GM18520 (cell line): ENCODE data around the gene TBX20.

Experiments
- ATAC-seq: cut with Tn5 transposase; IDR thresholded peaks from one replicate; pipeline ENCODE4 v1.9.1; 2021; ENCODE audit not compliant: unreplicated experiment

TBX20 gene, protein sequence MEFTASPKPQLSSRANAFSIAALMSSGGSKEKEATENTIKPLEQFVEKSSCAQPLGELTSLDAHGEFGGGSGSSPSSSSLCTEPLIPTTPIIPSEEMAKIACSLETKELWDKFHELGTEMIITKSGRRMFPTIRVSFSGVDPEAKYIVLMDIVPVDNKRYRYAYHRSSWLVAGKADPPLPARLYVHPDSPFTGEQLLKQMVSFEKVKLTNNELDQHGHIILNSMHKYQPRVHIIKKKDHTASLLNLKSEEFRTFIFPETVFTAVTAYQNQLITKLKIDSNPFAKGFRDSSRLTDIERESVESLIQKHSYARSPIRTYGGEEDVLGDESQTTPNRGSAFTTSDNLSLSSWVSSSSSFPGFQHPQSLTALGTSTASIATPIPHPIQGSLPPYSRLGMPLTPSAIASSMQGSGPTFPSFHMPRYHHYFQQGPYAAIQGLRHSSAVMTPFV

DNA sequence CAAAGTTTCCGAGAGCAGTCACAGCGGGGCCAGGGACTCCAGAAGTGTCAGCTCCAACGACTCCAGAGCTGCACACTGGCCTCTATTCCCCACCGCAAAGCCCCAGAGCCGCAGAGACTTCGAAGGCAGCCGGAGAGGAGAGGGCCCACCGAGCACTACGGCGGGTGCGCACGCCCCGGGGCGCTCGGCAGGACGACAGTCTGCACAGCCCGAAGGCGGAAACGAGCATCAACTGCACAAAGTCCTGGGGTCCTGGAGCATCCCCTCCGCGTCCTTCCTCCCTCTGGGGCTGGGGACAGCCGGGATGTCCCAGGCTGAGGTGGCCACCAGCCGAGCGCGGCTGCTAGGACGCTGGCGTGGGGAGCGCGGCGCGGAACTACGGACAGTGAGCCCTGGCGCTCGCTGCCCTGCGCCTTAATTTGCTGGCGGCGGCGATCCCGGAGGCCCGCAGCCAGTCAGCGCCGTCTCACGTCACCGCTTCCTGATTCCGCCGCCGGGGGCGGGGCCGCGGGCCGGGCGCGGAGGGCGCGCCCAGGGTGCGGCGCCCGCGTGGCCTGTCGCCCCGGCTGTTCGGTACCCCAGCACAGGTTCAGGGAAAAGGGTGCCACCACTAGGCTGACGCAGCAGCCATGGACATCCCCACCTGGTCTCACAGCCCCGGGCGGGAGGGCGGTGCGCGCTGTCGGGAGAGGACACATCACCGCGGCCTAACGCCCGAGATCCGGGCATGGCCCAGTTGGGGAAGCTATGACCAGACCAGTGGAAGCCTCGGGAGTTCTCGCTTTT is at the start of gene TBX20:
TBX20 (minus strand) TSS at position 391 of the 786 bp plus-strand sequence. CDS start 480 bp downstream, outside the sequence.
- ATAC-seq, result no peak

DNA sequence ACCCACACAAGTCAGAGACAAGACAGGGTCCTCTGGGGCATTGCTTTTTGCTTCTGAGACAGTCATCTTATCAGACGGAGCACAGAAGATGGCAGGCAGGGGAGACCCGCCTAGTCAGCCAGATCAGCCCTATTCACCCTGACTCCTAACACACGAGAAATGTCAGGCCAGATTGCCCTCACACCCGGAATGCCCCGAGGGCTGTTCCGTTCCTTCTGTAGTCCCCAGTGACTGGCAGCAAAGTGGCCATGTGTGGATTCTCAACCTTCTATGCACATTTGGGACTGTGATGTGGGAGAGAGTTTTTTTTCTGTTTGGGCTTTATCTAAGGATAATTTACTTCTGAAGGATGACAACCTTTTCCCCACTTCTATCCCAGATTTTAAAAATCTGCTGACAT is 35.5 kb upstream of the TBX20 start:
- no peak for ATAC-seq

DNA sequence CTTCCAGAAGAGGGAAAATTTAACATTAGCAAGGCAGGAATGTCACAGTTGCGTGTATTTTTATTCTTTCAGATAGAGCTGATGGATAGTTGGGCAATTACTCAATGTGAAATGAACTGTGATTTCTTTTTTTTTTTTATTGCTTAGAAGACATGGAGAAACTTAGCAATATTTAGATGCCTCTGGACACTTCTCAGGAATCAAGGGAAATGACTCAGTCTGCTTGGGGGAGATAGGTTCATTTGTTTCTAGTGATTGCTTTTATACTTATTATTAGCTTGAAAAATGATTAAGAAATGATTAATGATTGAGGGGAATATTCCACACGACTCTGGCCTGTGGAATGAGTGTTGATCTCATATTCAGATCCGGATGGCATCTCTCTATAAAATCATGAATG is 33.1 kb upstream of the TBX20 start:
- ATAC-seq, result no peak

DNA sequence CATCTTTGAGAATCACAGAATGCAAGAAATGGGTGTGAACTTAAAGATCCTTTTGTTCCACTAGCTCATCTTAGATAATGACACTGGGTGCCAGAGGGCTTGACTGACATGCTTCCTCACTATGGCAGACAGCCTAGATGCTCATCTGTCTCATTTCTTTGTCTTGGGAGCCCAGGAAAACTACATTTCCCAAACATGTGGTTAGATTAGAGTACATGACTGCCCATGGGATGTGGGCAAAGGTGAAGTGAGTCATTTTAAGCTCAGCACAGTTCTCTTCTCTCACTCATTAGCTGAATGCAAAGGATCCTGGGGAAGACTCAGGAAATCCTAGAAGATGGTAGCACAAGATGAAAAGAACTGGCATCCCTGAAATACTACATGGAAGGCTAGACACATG is 32.5 kb upstream of the TBX20 start:
- no peak for ATAC-seq

DNA sequence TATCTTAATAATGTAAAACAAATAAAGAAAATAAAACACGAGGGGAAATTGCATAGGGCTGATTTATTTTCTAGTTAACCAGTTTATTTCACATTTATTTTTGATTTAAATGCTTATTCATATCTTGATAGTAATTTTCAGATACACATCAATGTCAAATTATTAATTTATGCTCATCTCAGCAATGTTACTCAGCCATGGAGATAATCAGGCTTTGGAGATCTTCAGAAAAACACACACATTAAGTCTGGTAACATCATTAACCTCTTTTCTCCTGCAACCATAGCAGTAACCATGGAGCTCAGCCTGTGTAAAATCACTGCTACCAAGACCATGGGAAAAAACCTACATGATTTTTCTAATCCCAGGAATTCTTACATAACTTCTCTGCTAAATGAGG is 31.9 kb upstream of the TBX20 start:
- ATAC-seq, result no peak

DNA sequence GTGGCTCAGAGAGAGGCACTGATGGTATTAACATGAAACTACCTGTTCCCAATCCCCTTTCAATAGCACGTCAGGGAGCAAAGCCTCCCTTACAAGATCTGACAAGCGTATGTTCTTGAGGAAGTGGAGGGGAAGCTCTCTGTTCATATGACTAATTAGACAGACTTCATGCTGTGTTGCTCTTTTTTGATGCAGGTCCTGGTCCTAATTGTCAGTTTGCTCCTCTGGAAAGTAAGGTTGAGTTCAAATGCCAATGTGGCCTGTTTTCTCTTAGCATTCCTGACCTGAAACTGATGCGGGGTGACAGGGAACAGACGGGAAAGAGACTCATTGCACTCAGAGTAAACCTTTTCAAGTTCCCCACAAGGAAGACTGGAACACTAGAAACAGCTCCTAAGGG is 27.0 kb upstream of the TBX20 start:
- ATAC-seq, result no peak

DNA sequence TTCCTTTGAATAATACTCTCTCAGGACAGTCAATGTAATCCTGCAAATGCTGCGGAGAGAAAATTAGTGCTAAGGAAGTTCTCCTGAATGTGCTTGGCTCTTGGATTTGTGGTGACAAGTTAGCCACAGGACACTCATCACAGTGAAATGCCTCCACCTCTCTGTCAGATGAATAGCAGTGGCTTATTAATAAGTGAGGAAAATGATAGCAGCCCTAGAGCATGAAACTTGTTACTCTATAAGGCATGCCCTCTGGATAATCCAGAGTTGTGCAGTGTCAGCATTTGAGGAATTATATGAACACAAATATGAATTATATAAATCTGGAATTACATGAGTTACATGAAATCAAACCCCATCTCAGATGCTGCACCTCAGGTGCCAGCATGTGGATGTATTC is 23.5 kb upstream of the TBX20 start:
- no peak for ATAC-seq

DNA sequence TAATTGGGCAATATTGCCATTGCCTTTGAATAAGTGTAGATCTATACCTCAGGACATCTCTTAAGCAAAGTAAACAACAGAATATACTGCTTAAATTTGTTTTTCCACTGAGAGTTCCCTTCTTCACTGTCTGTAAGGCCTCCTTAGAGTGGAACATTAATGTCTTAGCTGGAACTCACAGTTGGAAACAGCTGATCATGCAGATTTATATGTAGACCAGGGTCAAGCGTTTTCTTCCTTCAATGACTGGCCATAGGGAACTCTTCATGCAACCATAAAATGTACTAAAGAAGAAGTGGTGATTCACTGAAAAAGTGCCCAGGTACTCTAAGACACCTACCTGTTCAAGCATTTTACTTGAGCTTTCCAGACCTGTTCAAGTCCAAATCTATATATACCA is 18.3 kb upstream of the TBX20 start:
- ATAC-seq, result no peak

DNA sequence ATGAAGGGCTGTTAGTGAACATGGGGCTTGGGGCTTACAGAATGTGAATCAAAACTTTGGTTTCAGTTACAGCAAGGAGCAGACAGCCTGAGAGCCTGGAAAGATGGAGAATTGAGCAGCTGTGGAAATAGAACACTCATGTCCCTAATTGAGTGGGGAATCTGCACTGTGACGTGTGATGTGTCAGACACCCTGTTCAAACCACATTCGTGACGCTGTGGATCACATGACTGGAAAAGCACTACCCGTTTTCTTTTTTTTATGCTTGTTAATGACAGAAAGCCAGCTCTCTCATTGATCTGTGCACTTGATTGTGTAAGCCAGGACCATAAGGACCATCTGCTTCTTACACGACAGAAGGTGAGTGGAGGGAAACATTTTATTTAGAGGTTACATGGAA is 15.1 kb upstream of the TBX20 start:
- ATAC-seq, result no peak

DNA sequence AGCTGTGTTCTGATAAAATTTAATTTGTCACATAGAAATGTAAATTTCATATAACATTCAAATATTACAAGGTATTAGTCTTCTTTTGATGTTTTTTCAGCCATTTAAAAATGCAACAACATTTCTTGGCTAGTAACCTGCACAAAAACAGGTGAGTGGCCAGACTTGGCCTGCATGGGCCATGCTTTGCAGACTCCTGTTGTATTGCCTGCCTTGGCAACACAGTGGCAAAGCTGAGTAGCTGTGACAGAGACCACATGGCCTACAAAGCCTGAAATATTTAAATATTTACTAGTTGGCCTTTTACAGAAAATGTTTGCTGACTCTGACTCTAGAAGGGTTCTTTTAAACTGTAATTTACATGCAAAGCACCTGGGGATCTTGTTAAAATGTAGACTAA is 13.5 kb upstream of the TBX20 start:
- no peak for ATAC-seq

DNA sequence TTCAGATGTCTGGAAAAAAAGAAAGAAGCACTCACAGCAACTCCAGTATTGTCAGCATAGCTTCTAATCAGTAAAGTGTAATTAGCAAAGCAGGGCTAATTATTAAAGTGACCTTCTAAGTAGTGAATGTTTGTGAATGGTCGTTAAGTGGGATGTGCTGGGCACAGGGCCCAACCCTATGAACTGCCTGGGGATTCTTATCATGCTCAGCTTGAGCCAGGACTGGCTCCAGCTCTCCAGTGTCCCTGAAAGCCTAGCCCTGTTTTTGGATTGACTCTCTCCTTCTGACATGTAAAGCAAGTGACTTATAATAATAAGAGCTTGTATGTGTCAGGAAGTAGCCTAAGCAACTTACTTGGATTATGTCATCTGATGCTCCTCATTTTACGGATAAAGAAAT is 9.5 kb upstream of the TBX20 start:
- no peak for ATAC-seq

DNA sequence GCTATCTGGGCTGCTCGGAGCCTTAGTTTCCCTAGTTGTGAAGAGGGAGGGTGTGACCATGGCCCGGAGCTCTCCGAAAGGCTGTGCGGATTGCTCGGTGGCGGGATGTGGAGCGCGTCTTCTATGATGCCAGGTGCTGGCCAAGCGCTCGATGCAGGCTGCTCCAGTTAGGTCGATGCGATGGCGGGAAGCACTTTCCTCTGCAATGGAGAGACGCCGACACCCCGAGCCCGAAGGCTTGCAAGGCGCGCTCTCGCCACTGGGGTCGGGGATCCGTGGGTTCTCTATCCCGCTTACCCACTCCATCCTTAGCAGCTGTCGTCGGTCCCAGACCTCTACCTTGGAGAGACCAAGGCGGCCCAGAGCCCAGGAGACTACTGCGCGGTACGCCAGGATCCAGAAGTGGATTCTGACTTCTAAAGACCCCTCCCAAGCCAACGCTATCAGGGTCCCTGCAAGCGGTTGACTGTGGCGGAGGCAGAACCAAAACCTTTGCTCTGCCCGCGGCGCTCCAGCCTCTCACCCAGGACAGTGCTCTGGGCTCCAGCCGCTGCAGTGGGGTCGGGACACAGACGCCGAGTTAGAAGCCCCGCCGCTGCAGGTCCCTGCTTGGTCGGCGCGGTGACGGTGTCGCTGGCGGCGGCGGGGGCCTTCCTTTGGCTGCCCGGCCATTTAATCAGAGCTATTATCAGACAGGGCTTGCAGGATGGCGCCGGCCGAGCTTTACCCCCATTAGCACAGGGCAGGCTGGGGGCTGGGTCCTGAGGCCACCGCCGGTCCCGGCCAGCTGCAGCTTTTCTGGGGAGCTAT is 7.8 kb upstream of the TBX20 start:
- ATAC-seq, result no peak

DNA sequence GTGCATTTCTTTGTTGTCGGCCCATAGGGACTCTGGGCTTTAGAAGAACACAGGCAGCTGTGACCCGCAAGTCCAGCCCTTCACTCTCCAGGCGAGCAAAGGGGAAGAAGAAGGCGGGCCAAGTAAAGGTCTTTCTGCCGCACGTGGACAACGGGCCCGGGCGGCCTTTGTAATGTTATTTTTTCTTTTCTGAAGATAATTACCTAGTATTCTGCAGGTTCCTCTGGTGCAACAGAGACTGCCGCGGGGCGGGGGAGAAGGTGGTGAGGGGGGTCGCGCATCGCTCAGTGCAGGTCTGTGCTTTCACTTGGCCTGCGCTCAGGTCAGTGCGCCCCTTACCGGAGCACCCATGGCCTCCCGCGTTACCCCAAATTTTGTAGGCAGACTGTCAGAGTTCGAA is 7.1 kb upstream of the TBX20 start:
- ATAC-seq, result no peak

DNA sequence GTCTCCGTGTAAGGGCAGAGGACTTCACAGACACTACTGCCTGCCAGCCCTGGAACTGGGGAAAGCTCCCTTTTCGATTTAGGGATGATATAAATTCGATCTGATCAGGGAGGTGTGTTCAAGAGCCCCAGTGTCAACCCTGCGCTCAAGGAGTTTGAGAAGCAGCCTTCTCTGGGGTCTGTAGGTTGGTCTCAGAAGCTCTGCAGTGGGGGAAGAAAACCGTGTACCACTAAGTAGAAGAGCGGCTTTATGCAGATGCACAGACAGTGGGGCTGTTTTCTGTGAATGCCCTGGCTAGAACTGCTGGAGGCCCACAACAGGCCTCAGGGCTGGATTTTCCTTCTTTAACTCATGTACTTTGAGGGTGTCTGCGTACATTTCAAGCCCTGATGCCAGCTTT is 6.3 kb upstream of the TBX20 start:
- no peak for ATAC-seq

DNA sequence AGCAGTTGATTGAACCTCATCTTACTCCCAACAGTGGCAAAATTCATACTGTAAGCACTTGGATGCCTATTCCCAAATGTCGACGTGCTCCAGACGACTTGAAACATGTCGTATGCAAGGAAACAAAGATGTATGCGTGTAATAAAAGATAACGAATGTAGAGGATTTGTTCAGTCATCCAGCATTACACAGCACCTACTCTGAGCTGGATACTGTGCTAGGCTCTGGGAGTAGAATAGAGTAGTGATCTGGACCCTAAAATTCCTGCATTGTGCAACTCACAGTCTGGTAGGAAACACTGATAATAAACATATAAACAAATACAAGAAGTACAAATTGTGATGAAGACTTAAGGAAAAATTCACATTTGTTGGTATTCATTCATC is 5.6 kb upstream of the TBX20 start:
- no peak for ATAC-seq

DNA sequence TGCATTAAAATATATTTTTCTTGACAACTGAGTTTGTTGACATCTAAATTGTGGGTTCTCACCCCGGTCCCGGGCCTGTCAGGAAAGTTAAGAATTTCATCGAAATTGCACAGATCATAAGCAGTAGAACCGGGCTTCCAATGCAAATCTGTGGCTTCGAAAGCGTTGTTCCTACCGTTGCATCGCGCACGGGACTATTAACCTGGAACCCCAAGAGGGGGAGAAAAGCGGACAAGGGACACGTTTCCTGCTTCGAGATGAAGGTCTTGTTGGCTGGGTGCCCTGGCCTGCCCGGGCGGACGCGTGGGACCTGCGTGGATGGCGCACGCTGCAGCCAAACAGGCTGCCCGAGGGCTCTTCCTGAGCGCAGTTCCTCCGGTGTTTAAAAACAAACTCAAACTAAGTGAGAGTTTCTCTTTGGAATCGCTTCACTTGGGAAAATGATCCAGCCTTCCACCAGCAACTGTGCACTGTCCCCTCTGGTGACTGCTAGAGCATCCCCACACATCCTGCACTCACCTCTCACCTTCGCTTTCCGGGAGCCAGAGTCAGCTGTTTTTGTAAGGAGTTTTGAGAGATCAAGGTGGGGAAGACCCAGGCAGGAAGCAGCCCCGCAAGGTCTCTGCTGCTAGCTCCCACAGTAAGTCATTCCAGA is 5.1 kb upstream of the TBX20 start:
- ATAC-seq, result no peak

DNA sequence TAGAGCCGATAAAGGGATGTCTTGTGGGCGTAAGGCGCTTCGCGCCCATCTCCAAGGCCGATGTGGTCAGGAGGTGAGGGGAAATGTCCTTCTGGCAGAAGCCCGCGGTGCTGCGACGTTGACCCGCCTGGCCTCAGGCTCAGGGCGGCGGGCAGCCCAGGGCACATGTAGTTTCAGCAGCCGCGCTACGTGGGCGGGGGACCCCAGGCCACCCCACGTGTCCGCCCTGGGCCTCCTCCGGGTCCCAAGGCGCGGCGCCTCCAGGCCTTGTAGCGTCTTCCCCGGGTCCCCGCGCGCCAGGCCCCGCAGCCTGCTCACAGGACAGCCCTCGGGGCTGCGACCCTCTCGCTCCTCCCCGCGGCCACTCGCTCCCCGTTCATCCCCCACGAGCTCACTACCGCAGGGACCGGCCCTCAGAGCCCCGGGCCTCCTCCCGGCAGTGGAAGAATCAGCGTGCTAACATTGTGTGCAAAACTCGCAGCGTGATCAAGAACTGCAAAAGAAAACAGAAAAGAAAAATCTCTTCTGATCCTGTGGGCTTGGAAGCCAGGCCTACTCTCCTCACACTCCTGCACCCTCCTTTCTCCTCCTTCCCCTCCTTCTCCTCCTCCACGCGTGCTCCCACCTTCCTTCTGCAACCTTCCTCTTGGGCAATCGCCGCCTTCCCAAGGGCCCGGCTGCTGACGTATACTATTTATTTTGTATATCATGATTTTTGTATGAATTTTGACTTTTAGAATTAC is 4.4 kb upstream of the TBX20 start:
- no peak for ATAC-seq

DNA sequence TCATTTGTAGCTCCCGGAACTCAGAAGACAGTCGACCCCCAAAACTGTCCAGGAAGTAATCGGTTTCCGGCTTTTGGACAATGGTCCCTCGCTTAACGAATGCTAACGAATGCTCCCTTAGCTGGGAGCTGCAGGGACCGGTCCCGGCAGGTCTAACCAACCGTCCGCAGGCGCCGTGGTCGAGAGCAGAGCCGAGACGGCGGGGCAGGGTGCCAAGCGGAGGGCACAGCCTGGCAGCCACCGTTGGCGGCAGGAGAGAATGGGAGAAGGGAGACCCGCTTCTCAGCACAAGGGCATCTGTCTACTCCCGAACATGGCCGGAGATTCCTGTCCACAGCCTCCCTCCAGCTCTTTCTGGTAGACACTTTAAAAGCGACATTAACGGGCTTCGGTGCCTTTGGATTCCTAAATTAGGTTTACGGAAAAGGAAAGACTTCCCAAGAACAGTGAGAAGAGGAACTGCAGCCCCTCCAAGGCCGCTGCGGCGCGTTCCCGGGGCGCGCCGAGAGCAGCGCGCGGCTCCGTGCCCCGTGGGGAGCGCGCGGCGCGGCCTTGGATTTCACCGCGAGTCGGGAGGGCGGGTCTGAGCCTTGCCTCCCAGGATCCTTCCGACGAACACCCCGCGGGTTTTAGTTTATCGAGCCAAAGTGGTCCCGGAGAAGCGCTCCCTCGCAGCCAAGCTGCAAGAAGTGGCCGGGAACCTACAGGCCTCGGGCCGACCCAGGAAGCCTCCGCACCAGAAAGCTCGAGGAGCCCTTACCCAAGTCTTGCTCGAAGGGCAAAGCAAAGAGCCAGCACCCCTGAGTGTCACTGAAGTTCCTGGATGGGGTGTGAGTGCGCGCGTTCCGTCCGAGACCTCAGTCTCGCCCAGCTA is 3.6 kb upstream of the TBX20 start:
- no peak for ATAC-seq
